Liver (tissue), 9 donors: ENCODE measurements around the gene PITPNB. TPM values are rescaled to one million over a fixed set of nuclear protein-coding genes. Genes with fewer than 3 reads are reported as not detected.

ENCODE experiments used
- DNase-seq: peaks from one replicate; pipeline ENCODE4 v3.0.0-alpha.2; 2017; ENCODE audit warnings: low spot score
- H3K27ac ChIP-seq, 2 donors: one replicate each; pipeline ENCODE4 v1.7.0; 2013; ENCODE audit warnings: inconsistent platforms in 2 of 2, low read length in 2 of 2, control low read depth in 1 of 2, low read depth in 1 of 2, mild to moderate bottlenecking in 1 of 2
- H3K27me3 ChIP-seq, 4 donors: one replicate each; pipeline versions ENCODE4 v1.6.1 to v1.7.0; 2013; ENCODE audit warnings: low read length in 3 of 4, inconsistent platforms in 1 of 4, mild to moderate bottlenecking in 1 of 4, moderate library complexity in 1 of 4; ENCODE audit not compliant: control insufficient read depth in 4 of 4, insufficient read depth in 4 of 4
- H3K36me3 ChIP-seq, 4 donors: one replicate each; pipeline versions ENCODE4 v1.6.1 to v1.7.0; 2013; ENCODE audit warnings: low read length in 3 of 4, mild to moderate bottlenecking in 3 of 4, low read depth in 1 of 4, moderate library complexity in 1 of 4; ENCODE audit not compliant: control insufficient read depth in 4 of 4, insufficient read depth in 3 of 4
- H3K4me1 ChIP-seq, 4 donors: one replicate each; pipeline versions ENCODE4 v1.6.1 to v1.7.0; 2013; ENCODE audit warnings: low read length in 3 of 4, mild to moderate bottlenecking in 3 of 4, moderate library complexity in 1 of 4; ENCODE audit not compliant: control insufficient read depth in 4 of 4, insufficient read depth in 4 of 4
- H3K4me3 ChIP-seq, 3 donors: one replicate each; pipeline versions ENCODE4 v1.6.1 to v1.7.0; 2013; ENCODE audit warnings: low read length in 3 of 3, control low read depth in 1 of 3, low read depth in 1 of 3, mild to moderate bottlenecking in 1 of 3
- H3K9ac ChIP-seq, 2 donors: one replicate each; pipeline ENCODE4 v1.7.0; 2013; ENCODE audit warnings: low read length in 2 of 2, mild to moderate bottlenecking in 2 of 2, moderate library complexity in 2 of 2, control low read depth in 1 of 2, low read depth in 1 of 2
- H3K9me3 ChIP-seq, 4 donors: one replicate each; pipeline versions ENCODE4 v1.6.1 to v1.7.0; 2013; ENCODE audit warnings: low read length in 3 of 4; ENCODE audit not compliant: control insufficient read depth in 4 of 4
- EGR1 ChIP-seq, 2 donors: IDR thresholded peaks; 2 replicates each; pipeline ENCODE4 v1.6.1; 2016 to 2018; ENCODE audit warnings: antibody characterized with exemption in 2 of 2, low read depth in 2 of 2
- FOXA1 ChIP-seq: IDR thresholded peaks from 2 replicates; pipeline ENCODE4 v1.6.1; 2016; ENCODE audit warnings: antibody characterized with exemption
- FOXA2 ChIP-seq: IDR thresholded peaks from 2 replicates; pipeline ENCODE4 v1.6.1; 2016; ENCODE audit warnings: antibody characterized with exemption
- GABPA ChIP-seq, 2 donors: IDR thresholded peaks in 1 of 2; conservative IDR thresholded peaks in 1 of 2; 2 replicates each; pipeline ENCODE4 v1.6.1; 2016; ENCODE audit warnings: antibody characterized with exemption in 2 of 2, mild to moderate bottlenecking in 1 of 2, moderate library complexity in 1 of 2
- HNF4A ChIP-seq, 2 donors: conservative IDR thresholded peaks; 2 replicates each; pipeline ENCODE4 v1.6.1; 2016; ENCODE audit warnings: antibody characterized with exemption in 2 of 2, mild to moderate bottlenecking in 2 of 2
- HNF4G ChIP-seq: IDR thresholded peaks from 2 replicates; pipeline ENCODE4 v1.6.1; 2016; ENCODE audit warnings: antibody characterized with exemption
- JUND ChIP-seq, 2 donors: IDR thresholded peaks; 2 replicates each; pipeline ENCODE4 v1.6.1; 2016; ENCODE audit warnings: antibody characterized with exemption in 2 of 2
- NR2F2 ChIP-seq: IDR thresholded peaks from 2 replicates; pipeline ENCODE4 v1.6.1; 2016; ENCODE audit warnings: antibody characterized with exemption
- RAD21 ChIP-seq, 2 donors: IDR thresholded peaks; 2 replicates each; pipeline ENCODE4 v1.6.1; 2016; ENCODE audit warnings: antibody characterized with exemption in 2 of 2, mild to moderate bottlenecking in 2 of 2
- SP1 ChIP-seq: IDR thresholded peaks from 2 replicates; pipeline ENCODE4 v1.6.1; 2018; ENCODE audit warnings: antibody characterized with exemption, mild to moderate bottlenecking
- TAF1 ChIP-seq: conservative IDR thresholded peaks from 2 replicates; pipeline ENCODE4 v1.6.1; 2016; ENCODE audit warnings: antibody characterized with exemption, mild to moderate bottlenecking
- YY1 ChIP-seq: IDR thresholded peaks from 2 replicates; pipeline ENCODE4 v1.6.1; 2016; ENCODE audit warnings: antibody characterized with exemption, mild to moderate bottlenecking
- ZBTB33 ChIP-seq: IDR thresholded peaks from 2 replicates; pipeline ENCODE4 v1.6.1; 2016; ENCODE audit warnings: antibody characterized with exemption
- WGBS: extraction: QIAGEN DNeasy Blood & Tissue Kit; methylation state at CpG from one replicate; pipeline ENCODE4 v1.1.7; 2013; 5-methylcytosine and 5-hydroxymethylcytosine counted together
- polyA plus RNA-seq, 2 donors: library from polyadenylated mRNA; stranded (reverse) in 1 of 2; unstranded in 1 of 2; fragments of 200-250 nt in 1 of 2; fragments of >200 nt in 1 of 2; fragmentation: Nextera tagmentation in 1 of 2; extraction: Ambion mirVana in 1 of 2; gene quantifications; one replicate each; pipeline versions ENCODE4 v1.2.1 to v1.2.3, GENCODE V29; 2013 to 2015
- total RNA-seq, 2 donors: library from RNA; depleted of rRNA; stranded (reverse); fragments of >200 nt; gene quantifications; one replicate each; pipeline ENCODE4 v1.2.3, GENCODE V29; 2014
- TF ChIP-seq, protein P1 (sequence below): IDR thresholded peaks from 2 replicates; pipeline ENCODE4 v1.6.1; 2016; ENCODE audit warnings: antibody characterized with exemption
- TF ChIP-seq, protein P2 (sequence below): IDR thresholded peaks from 2 replicates; pipeline ENCODE4 v1.6.1; 2016; ENCODE audit warnings: antibody characterized with exemption, mild to moderate bottlenecking
- donor health status: healthy.
- donor health status: healthy.
- donor health status: healthy.
- donor health status: healthy.
- donor health status: healthy.

Gene PITPNB
- total and polyA plus RNA-seq, 4 donors: 18.4 to 57.4 (median 34.4) TPM

DNA sequence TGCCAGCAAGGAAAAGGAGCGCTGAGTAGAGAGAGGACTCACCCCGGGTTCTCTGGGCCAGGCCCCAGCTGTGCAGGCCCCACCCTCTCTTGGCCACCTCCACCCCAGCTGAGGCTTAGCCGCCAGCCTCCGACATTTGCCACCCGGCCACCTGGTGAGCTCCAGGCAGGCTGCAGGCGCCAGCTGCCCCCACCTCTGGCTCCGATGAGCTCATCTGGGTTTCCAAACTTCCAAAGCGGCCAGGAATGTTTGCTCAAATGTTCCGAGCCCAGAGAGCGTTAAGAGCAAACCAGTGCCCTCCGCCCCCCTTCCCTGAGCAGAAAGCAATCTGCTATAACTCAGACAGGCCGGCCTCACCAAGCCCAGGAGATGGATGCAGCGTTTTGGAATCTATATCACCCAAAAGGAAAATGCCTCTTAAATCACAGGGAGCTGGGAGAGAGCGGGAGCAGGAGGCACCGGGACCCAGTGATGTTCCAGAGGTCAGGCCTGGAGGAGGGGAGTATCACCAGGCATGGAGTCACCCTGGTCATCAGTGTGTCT, 108.4 kb downstream of the PITPNB start:
- WGBS: 45% methylated on average over 15 of the region's 15 CpGs
- H3K27ac ChIP-seq: no peak overlapping the region
- TF ChIP-seq GABPA (IDR thresholded peaks at IDR 0.05 in 1 of 2, conservative IDR thresholded peaks at IDR 0.05 in 1 of 2): no peak
- TF ChIP-seq ZBTB33: no peak
- no peak for TF ChIP-seq EGR1 (IDR thresholded peaks at IDR 0.05; ENCODE audit: low read depth in 2 of 2)
- no peak for TF ChIP-seq FOXA2
- TF ChIP-seq YY1: no peak
- peak; percentile 59 to 61 for TF ChIP-seq JUND (IDR thresholded peaks at IDR 0.05)
- no peaks in the 10 kb centered on the region for H3K36me3 ChIP-seq
- peaks cover 0 to 5% (median 2%) of the 10 kb centered on the region in 4 donors for H3K4me1 ChIP-seq
- no peak for DNase-seq
- H3K4me3 ChIP-seq: no peak overlapping the region
- H3K9me3 ChIP-seq: no peaks in the 10 kb centered on the region
- no peaks in the 10 kb centered on the region for H3K27me3 ChIP-seq
- H3K9ac ChIP-seq: no peak overlapping the region

DNA sequence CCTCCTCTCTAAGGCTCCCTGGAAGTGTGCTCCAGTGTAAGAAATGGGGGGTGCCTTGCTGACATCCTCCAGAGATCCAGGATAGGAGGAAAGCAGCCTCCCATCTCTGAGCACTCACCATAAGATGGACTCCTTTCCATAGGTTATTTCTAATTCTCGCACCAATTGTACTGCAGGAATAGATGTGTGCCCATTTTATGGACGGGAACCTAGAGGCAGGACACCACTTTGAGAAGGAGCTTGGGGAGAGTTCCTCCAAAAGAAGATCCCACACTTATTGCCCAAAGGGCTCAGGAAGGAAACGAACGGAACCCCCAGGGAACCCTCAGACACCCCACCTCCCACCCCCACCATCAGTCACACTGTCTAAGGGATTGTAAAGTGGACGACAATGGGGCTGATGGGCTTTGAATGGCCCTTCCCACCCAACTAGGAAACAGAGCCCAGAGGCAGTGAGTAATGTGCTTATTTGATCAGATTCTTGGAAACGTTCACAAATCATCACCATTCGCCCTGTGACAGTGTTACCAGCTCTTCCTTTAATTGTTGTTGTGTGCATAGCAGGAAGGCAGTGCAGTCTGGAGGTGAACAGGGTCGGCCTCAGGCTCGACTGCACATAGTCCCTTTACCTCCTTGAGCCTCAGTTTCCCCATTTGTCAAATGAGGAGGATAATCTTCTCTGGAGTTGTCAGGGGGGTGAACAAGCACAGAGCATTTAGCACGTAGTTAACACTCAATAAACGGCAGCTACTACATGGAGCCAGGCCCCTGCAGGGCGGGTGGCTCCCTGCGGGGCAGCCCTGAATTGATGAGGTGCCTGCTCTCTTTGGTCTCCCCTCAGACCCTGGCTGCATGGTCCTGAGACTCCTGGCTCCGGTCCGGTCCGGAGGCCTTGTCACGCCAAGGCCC, 109.1 kb downstream of the PITPNB start:
- peaks cover 0 to 5% (median 2%) of the 10 kb centered on the region in 4 donors for H3K4me1 ChIP-seq
- H3K4me3 ChIP-seq: no peak overlapping the region
- H3K36me3 ChIP-seq: no peaks in the 10 kb centered on the region
- TF ChIP-seq EGR1 (IDR thresholded peaks at IDR 0.05; ENCODE audit: low read depth in 2 of 2): no peak
- TF ChIP-seq HNF4G: no peak
- TF ChIP-seq NR2F2: no peak
- TF ChIP-seq TAF1: no peak
- no peak for TF ChIP-seq ZBTB33
- TF ChIP-seq FOXA1: no peak
- no peak overlapping the region for H3K9ac ChIP-seq
- no peak for DNase-seq
- H3K27ac ChIP-seq: no peak overlapping the region
- WGBS: 65% methylated on average over 17 of the region's 17 CpGs
- no peaks in the 10 kb centered on the region for H3K27me3 ChIP-seq
- H3K9me3 ChIP-seq: no peaks in the 10 kb centered on the region

DNA sequence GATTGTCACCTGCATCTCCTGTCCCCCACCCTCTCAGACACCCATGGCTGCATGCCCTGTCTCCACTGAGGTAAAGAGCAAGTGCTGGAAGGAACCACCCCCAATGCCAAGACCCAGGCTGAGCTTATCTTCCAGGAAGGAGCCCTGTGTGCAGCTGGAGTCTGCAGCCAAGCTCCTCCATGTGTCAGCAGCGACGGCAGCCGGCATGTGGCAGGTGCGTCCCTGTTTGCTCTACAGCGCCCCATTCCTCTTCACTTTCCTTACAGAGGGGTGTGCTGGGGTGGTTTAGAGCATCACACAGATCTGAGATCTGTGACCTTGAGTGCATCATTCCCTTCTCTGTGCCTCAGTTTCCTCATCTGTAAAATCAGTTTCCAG, 109.8 kb downstream of the PITPNB start:
- Histone ChIP-seq H3K9ac (no peak overlapping the region), H3K27me3 (no peaks in the 10 kb centered on the region), H3K4me3 (no peak overlapping the region), H3K36me3 (no peaks in the 10 kb centered on the region), H3K27ac (no peak overlapping the region), H3K9me3 (no peaks in the 10 kb centered on the region), H3K4me1 (peaks cover 2 to 9% (median 6%) of the 10 kb centered on the region in 4 donors)
- WGBS: 59% methylated on average over 5 of the region's 5 CpGs
- no peak for DNase-seq
- TF ChIP-seq JUND (IDR thresholded peaks at IDR 0.05): no peak
- TF ChIP-seq SP1: no peak
- TF ChIP-seq YY1: no peak
- TF ChIP-seq, protein P1, sequence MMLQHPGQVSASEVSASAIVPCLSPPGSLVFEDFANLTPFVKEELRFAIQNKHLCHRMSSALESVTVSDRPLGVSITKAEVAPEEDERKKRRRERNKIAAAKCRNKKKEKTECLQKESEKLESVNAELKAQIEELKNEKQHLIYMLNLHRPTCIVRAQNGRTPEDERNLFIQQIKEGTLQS: no peak
- TF ChIP-seq FOXA2: no peak
- TF ChIP-seq, protein P2, sequence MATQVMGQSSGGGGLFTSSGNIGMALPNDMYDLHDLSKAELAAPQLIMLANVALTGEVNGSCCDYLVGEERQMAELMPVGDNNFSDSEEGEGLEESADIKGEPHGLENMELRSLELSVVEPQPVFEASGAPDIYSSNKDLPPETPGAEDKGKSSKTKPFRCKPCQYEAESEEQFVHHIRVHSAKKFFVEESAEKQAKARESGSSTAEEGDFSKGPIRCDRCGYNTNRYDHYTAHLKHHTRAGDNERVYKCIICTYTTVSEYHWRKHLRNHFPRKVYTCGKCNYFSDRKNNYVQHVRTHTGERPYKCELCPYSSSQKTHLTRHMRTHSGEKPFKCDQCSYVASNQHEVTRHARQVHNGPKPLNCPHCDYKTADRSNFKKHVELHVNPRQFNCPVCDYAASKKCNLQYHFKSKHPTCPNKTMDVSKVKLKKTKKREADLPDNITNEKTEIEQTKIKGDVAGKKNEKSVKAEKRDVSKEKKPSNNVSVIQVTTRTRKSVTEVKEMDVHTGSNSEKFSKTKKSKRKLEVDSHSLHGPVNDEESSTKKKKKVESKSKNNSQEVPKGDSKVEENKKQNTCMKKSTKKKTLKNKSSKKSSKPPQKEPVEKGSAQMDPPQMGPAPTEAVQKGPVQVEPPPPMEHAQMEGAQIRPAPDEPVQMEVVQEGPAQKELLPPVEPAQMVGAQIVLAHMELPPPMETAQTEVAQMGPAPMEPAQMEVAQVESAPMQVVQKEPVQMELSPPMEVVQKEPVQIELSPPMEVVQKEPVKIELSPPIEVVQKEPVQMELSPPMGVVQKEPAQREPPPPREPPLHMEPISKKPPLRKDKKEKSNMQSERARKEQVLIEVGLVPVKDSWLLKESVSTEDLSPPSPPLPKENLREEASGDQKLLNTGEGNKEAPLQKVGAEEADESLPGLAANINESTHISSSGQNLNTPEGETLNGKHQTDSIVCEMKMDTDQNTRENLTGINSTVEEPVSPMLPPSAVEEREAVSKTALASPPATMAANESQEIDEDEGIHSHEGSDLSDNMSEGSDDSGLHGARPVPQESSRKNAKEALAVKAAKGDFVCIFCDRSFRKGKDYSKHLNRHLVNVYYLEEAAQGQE: no peak
- no peak for TF ChIP-seq FOXA1
- no peak for TF ChIP-seq RAD21 (IDR thresholded peaks at IDR 0.05)
- TF ChIP-seq TAF1: no peak
- TF ChIP-seq HNF4A (conservative IDR thresholded peaks at IDR 0.05): no peak
- no peak for TF ChIP-seq NR2F2
- no peak for TF ChIP-seq ZBTB33
- no peak for TF ChIP-seq GABPA (IDR thresholded peaks at IDR 0.05 in 1 of 2, conservative IDR thresholded peaks at IDR 0.05 in 1 of 2)
- no peak for TF ChIP-seq EGR1 (IDR thresholded peaks at IDR 0.05; ENCODE audit: low read depth in 2 of 2)
